Measurements from ENCODE around the gene CCBE1.

- TF ChIP-seq CTCF (IDR thresholded peaks at IDR 0.05) (no peak), ZFX (IDR thresholded peaks at IDR 0.05; ENCODE audit: borderline replicate concordance) (no peak)
Observed at GRCh38 chr18:59684777-59685176, 12.4 kb downstream of the CCBE1 start.
